NCI-H2081 (cell line): ENCODE data around the gene TMEM63C.

Source experiments
- DNase-seq, 2 experiments: peaks; one replicate each; lab custom pipeline; 2025; lab: John Stamatoyannopoulos, UW

The TMEM63C gene

GRCh38 chr14:77198561-77198960, 17.0 kb downstream of the TMEM63C start:
- DNase-seq: no peak

- no peak for DNase-seq
These were observed 18.0 kb downstream of the TMEM63C start for GRCh38 chr14:77199590-77199989.

- no peak for DNase-seq
These were observed 18.9 kb downstream of the TMEM63C start for GRCh38 chr14:77200406-77200985.

- no peak for DNase-seq
These were observed 20.1 kb downstream of the TMEM63C start for GRCh38 chr14:77201696-77202095.

GRCh38 chr14:77203611-77204458, 22.2 kb downstream of the TMEM63C start:
- peak; percentile 68 to 77 for DNase-seq

GRCh38 chr14:77204459-77204771, 22.8 kb downstream of the TMEM63C start:
- DNase-seq: peak; percentile 90 to 97

GRCh38 chr14:77204907-77205306, 23.3 kb downstream of the TMEM63C start:
- no peak for DNase-seq

GRCh38 chr14:77205566-77205965, 24.0 kb downstream of the TMEM63C start:
- DNase-seq: peak in 1 of 2 experiments; percentile 12

- DNase-seq: no peak
These were observed 24.7 kb downstream of the TMEM63C start for GRCh38 chr14:77206261-77206824.

GRCh38 chr14:77206877-77207389, 25.3 kb downstream of the TMEM63C start:
- peak in 1 of 2 experiments; percentile 11 for DNase-seq

GRCh38 chr14:77208291-77208978, 26.8 kb downstream of the TMEM63C start:
- DNase-seq: peak; percentile 69 to 82

- DNase-seq: no peak
These were observed 27.4 kb downstream of the TMEM63C start for GRCh38 chr14:77208979-77209318.

- DNase-seq: no peak
These were observed 30.7 kb downstream of the TMEM63C start for GRCh38 chr14:77212097-77212870.

GRCh38 chr14:77212943-77213678, 31.5 kb downstream of the TMEM63C start:
- DNase-seq: peak; percentile 53 to 60

GRCh38 chr14:77213679-77214016, 32.0 kb downstream of the TMEM63C start:
- DNase-seq: no peak

- DNase-seq: no peak
These were observed 32.6 kb downstream of the TMEM63C start for GRCh38 chr14:77214216-77214615.

- DNase-seq: no peak
These were observed 36.0 kb downstream of the TMEM63C start for GRCh38 chr14:77217551-77217950.

GRCh38 chr14:77219591-77219990, 38.0 kb downstream of the TMEM63C start:
- no peak for DNase-seq

- no peak for DNase-seq
These were observed 38.8 kb downstream of the TMEM63C start for GRCh38 chr14:77220246-77221017.

GRCh38 chr14:77221241-77221871, 39.8 kb downstream of the TMEM63C start:
- no peak for DNase-seq
